GM10266 (cell line): Measurements from ENCODE around the gene TVP23A.

Experiments used
- DNase-seq: peaks from one replicate; pipeline ENCODE4 v3.0.0; 2012; ENCODE audit errors: extremely low spot score
- CTCF ChIP-seq: IDR thresholded peaks from 2 replicates; pipeline ENCODE4 v1.5.1; 2012; ENCODE audit warnings: mild to moderate bottlenecking, low read depth; ENCODE audit not compliant: control insufficient read depth, insufficient read depth; ENCODE audit errors: missing control alignments

TVP23A gene

GRCh38 chr16:10812312-10813098 is 6.1 kb downstream of the TVP23A start:
- no peak for TF ChIP-seq CTCF
- peak; percentile 57 for DNase-seq

GRCh38 chr16:10809706-10810105 is 8.9 kb downstream of the TVP23A start:
- DNase-seq, result no peak
- no peak for TF ChIP-seq CTCF

- TF ChIP-seq CTCF, result no peak
- DNase-seq, result no peak
Measured at GRCh38 chr16:10808850-10809249, 9.7 kb downstream of the TVP23A start.

GRCh38 chr16:10808218-10808617 is 10.4 kb downstream of the TVP23A start:
- no peak for TF ChIP-seq CTCF
- DNase-seq, result no peak

GRCh38 chr16:10806698-10807097 is 11.9 kb downstream of the TVP23A start:
- TF ChIP-seq CTCF, result no peak
- no peak for DNase-seq

GRCh38 chr16:10805334-10805733 is 13.3 kb downstream of the TVP23A start:
- DNase-seq, result no peak
- TF ChIP-seq CTCF, result no peak

GRCh38 chr16:10799736-10800135 is 18.9 kb downstream of the TVP23A start:
- no peak for TF ChIP-seq CTCF
- DNase-seq, result no peak
